Measurements from ENCODE around the gene OSBP2. TPM values are rescaled to one million over a fixed set of nuclear protein-coding genes. Genes with fewer than 3 reads are reported as not detected.

The OSBP2 gene
- total and polyA plus RNA-seq, 2 experiments from 2014 or later = 2.1 to 2.9 TPM

- no peak for TF ChIP-seq ZNF331 (CRISPR knock-in tag; IDR thresholded peaks at IDR 0.05; ENCODE audit: low read depth)
- TF ChIP-seq CTCF (conservative IDR thresholded peaks at IDR 0.05; ENCODE audit: low read depth in 2 of 2) = no peak
- TF ChIP-seq EZH2 (IDR thresholded peaks at IDR 0.05; ENCODE audit: low read depth, unreplicated experiment) = no peak
- TF ChIP-seq REST (IDR thresholded peaks at IDR 0.05; ENCODE audit: unreplicated experiment) = no peak
Measured at GRCh38 chr22:30894371-30894740, 199.7 kb downstream of the OSBP2 start (continued).

- DNase-seq (ENCODE audit: low spot score) = no peak
- Mint-ChIP-seq H3K4me3 (no peak overlapping the region), H3K36me3 (ENCODE audit: low read depth) (peaks cover 54% of the 10 kb centered on the region), H3K27ac (no peak overlapping the region), H3K4me1 (no peaks in the 10 kb centered on the region), H3K9me3 (peaks cover 3% of the 10 kb centered on the region; the same call in 1 of the 3 replicates), H3K27me3 (ENCODE audit: insufficient read depth, low read depth, poor library complexity) (peaks cover 2% of the 10 kb centered on the region)
- Histone ChIP-seq H3K27ac (ENCODE audit: low read depth) (no peak overlapping the region), H3F3A (replicated peaks; ENCODE audit: low read depth) (no peaks in the 10 kb centered on the region), H2AFZ (no peak overlapping the region), H4K20me1 (replicated peaks; ENCODE audit: insufficient read depth) (no peaks in the 10 kb centered on the region), H3K4me2 (no peak overlapping the region), H3K9me2 (ENCODE audit: insufficient read depth) (no peaks in the 10 kb centered on the region), H3K27me3 (ENCODE audit: insufficient read depth) (no peaks in the 10 kb centered on the region), H3K36me3 (ENCODE audit: insufficient read depth) (peaks cover 12% of the 10 kb centered on the region; the same call in 1 of the 2 replicates), H3K4me3 (no peak overlapping the region), H3K79me2 (replicated peaks; ENCODE audit: insufficient read depth) (no peaks in the 10 kb centered on the region), H3K4me1 (ENCODE audit: insufficient read depth) (no peaks in the 10 kb centered on the region)
- ATAC-seq = no peak
- TF ChIP-seq CTCF (conservative IDR thresholded peaks at IDR 0.05; ENCODE audit: low read depth in 2 of 2) = no peak
- TF ChIP-seq REST (IDR thresholded peaks at IDR 0.05; ENCODE audit: unreplicated experiment) = no peak
- no peak for TF ChIP-seq ZNF331 (CRISPR knock-in tag; IDR thresholded peaks at IDR 0.05; ENCODE audit: low read depth)
Measured at GRCh38 chr22:30902496-30903357, 208.1 kb downstream of the OSBP2 start.
